ENCODE measurements around the gene KCNG2. TPM values are rescaled to one million over a fixed set of nuclear protein-coding genes. Genes with fewer than 3 reads are reported as not detected.

The KCNG2 gene
- polyA plus RNA-seq, 1 experiment = 0.38 TPM

DNA sequence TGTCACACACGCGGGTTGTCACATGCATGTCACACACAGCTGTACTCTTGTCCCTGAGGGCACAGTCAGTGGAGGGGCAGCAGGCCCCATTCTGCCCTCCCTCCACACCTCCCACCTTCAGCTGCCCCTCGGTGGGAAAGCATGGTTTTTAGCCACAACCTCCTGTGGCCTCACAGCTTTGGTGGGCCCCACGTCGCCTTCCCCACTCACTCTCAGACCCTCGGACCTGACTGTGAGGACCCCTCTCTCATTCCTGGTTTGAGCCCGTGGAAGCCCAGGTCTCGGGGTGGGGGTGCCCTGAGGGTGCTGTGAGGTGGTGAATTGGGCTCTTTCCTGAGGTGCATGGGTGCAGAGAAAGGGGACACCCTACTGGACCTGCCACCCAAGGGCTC lies 19.9 kb downstream of the KCNG2 start:
- ChIA-PET POLR2A (no interaction called here), CTCF (no interaction called here)
- no peak overlapping the region for H3K4me3 ChIP-seq (ENCODE audit: low read depth, low read length)
- H3K9me3 ChIP-seq (ENCODE audit: control insufficient read depth, insufficient read depth, low read length) = peaks cover 9% of the 10 kb centered on the region; the same call in 1 of the 2 replicates
- no peak for DNase-seq (ENCODE audit: low read depth, low spot score)
- H3K27me3 ChIP-seq (ENCODE audit: control insufficient read depth, insufficient read depth, low read length) = peaks cover 14% of the 10 kb centered on the region
- H3K27ac ChIP-seq (ENCODE audit: low read depth, low read length) = no peak overlapping the region
- no peak for TF ChIP-seq CTCF (IDR thresholded peaks at IDR 0.05; ENCODE audit: low read depth, low read length)

DNA sequence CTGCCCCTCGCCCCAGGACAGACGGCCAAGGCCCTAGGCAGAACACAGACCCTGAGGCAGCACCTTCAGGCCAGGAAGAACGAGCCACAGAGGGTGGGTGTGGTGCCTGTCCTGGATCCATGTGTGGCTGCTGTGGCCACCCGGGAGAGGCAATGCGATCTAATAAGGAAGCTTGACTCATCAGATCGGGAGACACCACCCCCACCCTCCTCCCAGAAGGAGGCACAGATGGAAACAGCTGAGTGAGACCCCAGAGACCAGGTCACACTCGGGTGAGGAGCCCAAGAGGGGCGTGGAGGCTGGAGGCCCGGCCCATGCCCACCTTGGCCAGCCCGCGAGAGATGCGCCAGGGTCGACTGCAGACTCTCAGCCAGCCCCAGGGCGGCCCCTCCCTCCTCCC lies 20.3 kb downstream of the KCNG2 start:
- Histone ChIP-seq H3K4me3 (ENCODE audit: low read depth, low read length) (no peak overlapping the region), H3K27me3 (ENCODE audit: control insufficient read depth, insufficient read depth, low read length) (peaks cover 14% of the 10 kb centered on the region), H3K27ac (ENCODE audit: low read depth, low read length) (no peak overlapping the region), H3K9me3 (ENCODE audit: control insufficient read depth, insufficient read depth, low read length) (peaks cover 9% of the 10 kb centered on the region; the same call in 1 of the 2 replicates)
- ChIA-PET CTCF (no interaction called here), POLR2A (no interaction called here)
- TF ChIP-seq CTCF (IDR thresholded peaks at IDR 0.05; ENCODE audit: low read depth, low read length) = no peak
- DNase-seq (ENCODE audit: low read depth, low spot score) = no peak

- H3K27me3 ChIP-seq (ENCODE audit: control insufficient read depth, insufficient read depth, low read length) = peaks cover 14% of the 10 kb centered on the region
- no peak overlapping the region for H3K4me3 ChIP-seq (ENCODE audit: low read depth, low read length)
- no peak for DNase-seq (ENCODE audit: low read depth, low spot score)
- CTCF ChIA-PET = no interaction called here
- H3K27ac ChIP-seq (ENCODE audit: low read depth, low read length) = no peak overlapping the region
- no peak for TF ChIP-seq CTCF (IDR thresholded peaks at IDR 0.05; ENCODE audit: low read depth, low read length)
- POLR2A ChIA-PET = no interaction called here
- H3K9me3 ChIP-seq (ENCODE audit: control insufficient read depth, insufficient read depth, low read length) = peaks cover 9% of the 10 kb centered on the region; the same call in 1 of the 2 replicates
Measured at GRCh38 chr18:79818631-79819030, 20.9 kb downstream of the KCNG2 start.

DNA sequence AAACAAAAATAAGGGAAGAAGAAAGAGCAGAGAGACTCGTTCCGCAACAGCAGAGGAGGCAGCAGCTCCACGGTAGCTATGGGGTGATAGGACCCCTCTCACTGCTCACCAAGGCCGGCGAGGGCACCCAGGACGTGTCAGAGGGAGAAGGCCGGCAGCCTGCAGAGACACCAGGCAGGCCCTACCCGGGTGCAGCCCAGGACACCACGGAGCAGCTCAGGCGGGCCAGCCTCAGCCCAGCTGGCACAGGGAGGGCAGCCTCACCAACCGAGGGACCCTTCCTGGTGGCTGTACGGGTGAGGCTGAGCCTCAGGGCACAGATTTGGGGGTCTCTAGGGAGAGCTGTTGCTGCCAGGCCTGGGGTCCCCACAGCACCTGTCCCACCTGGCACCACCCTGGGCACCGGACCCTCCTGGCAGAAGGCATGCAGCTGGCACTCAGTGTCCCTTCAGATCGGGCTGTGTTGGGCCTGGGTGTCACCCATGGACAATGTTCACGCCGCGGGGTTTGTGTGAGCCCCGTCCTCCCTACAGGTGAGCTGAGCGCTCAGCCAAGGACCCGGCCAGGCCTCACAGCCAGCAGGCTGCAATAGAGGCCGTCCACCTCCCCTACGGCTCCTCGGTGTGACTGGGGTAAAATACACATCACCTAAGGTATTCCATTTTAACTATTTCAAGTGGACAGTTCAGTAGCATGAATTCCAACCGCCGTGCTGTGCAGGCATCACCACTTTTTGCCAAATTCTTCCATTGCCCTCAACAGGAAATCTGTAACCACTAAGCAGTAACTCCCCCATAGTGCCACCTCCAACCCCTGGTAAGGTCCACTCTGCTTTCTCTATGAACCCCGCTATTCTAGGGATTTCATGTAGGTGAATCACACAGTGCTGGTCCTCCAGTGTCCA lies 21.6 kb downstream of the KCNG2 start:
- DNase-seq (ENCODE audit: low read depth, low spot score) = no peak
- CTCF ChIA-PET = no interaction called here
- H3K27ac ChIP-seq (ENCODE audit: low read depth, low read length) = no peak overlapping the region
- H3K27me3 ChIP-seq (ENCODE audit: control insufficient read depth, insufficient read depth, low read length) = peaks cover 11% of the 10 kb centered on the region
- POLR2A ChIA-PET = no interaction called here
- no peak for TF ChIP-seq CTCF (IDR thresholded peaks at IDR 0.05; ENCODE audit: low read depth, low read length)
- no peak overlapping the region for H3K4me3 ChIP-seq (ENCODE audit: low read depth, low read length)
- H3K9me3 ChIP-seq (ENCODE audit: control insufficient read depth, insufficient read depth, low read length) = peaks cover 9% of the 10 kb centered on the region; the same call in 1 of the 2 replicates

- H3K27ac ChIP-seq (ENCODE audit: low read depth, low read length) = no peak overlapping the region
- POLR2A ChIA-PET = no interaction called here
- peaks cover 9% of the 10 kb centered on the region; the same call in 1 of the 2 replicates for H3K9me3 ChIP-seq (ENCODE audit: control insufficient read depth, insufficient read depth, low read length)
- peaks cover 10% of the 10 kb centered on the region for H3K27me3 ChIP-seq (ENCODE audit: control insufficient read depth, insufficient read depth, low read length)
- H3K4me3 ChIP-seq (ENCODE audit: low read depth, low read length) = no peak overlapping the region
- DNase-seq (ENCODE audit: low read depth, low spot score) = no peak
- no peak for TF ChIP-seq CTCF (IDR thresholded peaks at IDR 0.05; ENCODE audit: low read depth, low read length)
- CTCF ChIA-PET = no interaction called here
Measured at GRCh38 chr18:79819968-79820351, 22.2 kb downstream of the KCNG2 start.

Measured in AG04450 (cell line).